Calu3 (cell line): Measurements from ENCODE around the gene EARS2. TPM values are rescaled to one million over a fixed set of nuclear protein-coding genes. Genes with fewer than 3 reads are reported as not detected.

Experiments used
- BruUV-seq: library from RNA; stranded (reverse); fragments of 400-500 nt; replicated peaks from 2 replicates; lab custom pipeline; 2021; lab: Mats Ljungman, UMichigan
- CTCF ChIA-PET: fragments of 300-600 bp; sonication (Branson Sonifier 250); formaldehyde crosslinking; loops from one replicate; lab custom pipeline; 2022; ENCODE audit warnings: antibody characterized with exemption; lab: Charles Lee
- DNase-seq: peaks from one replicate; pipeline ENCODE4 v3.0.0; 2022
- H3K27ac Mint-ChIP-seq: one replicate; pipeline ENCODE4 v1.8.0; 2022; ENCODE audit warnings: mixed read lengths; ENCODE audit not compliant: unreplicated experiment
- H3K27me3 Mint-ChIP-seq: one replicate; pipeline ENCODE4 v1.8.0; 2022; ENCODE audit warnings: mixed read lengths; ENCODE audit not compliant: unreplicated experiment
- H3K36me3 Mint-ChIP-seq: one replicate; pipeline ENCODE4 v1.8.0; 2022; ENCODE audit warnings: mild to moderate bottlenecking, moderate library complexity, mixed read lengths; ENCODE audit not compliant: insufficient read depth, unreplicated experiment
- H3K4me1 Mint-ChIP-seq: one replicate; pipeline ENCODE4 v1.8.0; 2022; ENCODE audit warnings: mild to moderate bottlenecking, low read depth, mixed read lengths; ENCODE audit not compliant: unreplicated experiment
- H3K4me3 Mint-ChIP-seq: one replicate; pipeline ENCODE4 v1.8.0; 2022; ENCODE audit warnings: mild to moderate bottlenecking, low read depth, moderate library complexity, mixed read lengths; ENCODE audit not compliant: unreplicated experiment
- H3K9me3 Mint-ChIP-seq: one replicate; pipeline ENCODE4 v1.8.0; 2022; ENCODE audit warnings: low read depth, mixed read lengths; ENCODE audit not compliant: unreplicated experiment
- intact Hi-C: fragments of 100-400 bp; cut with micrococcal nuclease; formaldehyde crosslinking; loops from one replicate; pipeline ENCODE4 v1.10.0; 2022; ENCODE audit not compliant: unreplicated experiment
- total RNA-seq: library from RNA; stranded (reverse); gene quantifications from 2 replicates; pipeline ENCODE4 v1.2.3, GENCODE V29; 2022
- TF ChIP-seq, protein P1 (sequence below): fragments of 200-600 bp; IDR thresholded peaks from one replicate; pipeline ENCODE4 v1.8.0; 2022; ENCODE audit warnings: antibody characterized with exemption; ENCODE audit not compliant: unreplicated experiment

The EARS2 gene
- total RNA-seq, 1 experiment from 2014 or later: 45.9 TPM

GRCh38 chr16:23530062-23530461 lies 27.1 kb downstream of the EARS2 start:
- H3K9me3 Mint-ChIP-seq: no peaks in the 10 kb centered on the region
- no peak for DNase-seq
- H3K4me1 Mint-ChIP-seq: no peaks in the 10 kb centered on the region
- TF ChIP-seq, protein P1, sequence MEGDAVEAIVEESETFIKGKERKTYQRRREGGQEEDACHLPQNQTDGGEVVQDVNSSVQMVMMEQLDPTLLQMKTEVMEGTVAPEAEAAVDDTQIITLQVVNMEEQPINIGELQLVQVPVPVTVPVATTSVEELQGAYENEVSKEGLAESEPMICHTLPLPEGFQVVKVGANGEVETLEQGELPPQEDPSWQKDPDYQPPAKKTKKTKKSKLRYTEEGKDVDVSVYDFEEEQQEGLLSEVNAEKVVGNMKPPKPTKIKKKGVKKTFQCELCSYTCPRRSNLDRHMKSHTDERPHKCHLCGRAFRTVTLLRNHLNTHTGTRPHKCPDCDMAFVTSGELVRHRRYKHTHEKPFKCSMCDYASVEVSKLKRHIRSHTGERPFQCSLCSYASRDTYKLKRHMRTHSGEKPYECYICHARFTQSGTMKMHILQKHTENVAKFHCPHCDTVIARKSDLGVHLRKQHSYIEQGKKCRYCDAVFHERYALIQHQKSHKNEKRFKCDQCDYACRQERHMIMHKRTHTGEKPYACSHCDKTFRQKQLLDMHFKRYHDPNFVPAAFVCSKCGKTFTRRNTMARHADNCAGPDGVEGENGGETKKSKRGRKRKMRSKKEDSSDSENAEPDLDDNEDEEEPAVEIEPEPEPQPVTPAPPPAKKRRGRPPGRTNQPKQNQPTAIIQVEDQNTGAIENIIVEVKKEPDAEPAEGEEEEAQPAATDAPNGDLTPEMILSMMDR: no peak
- peaks cover 42% of the 10 kb centered on the region for H3K36me3 Mint-ChIP-seq
- CTCF ChIA-PET: interaction anchor here (1.2 kb wide), 1 partner anchor 9 kb away, joined by 3 read pairs; no protein-coding TSS in a partner anchor
- no peak overlapping the region for H3K4me3 Mint-ChIP-seq
- no TSS peak for BruUV-seq
- no peak overlapping the region for H3K27ac Mint-ChIP-seq
- H3K27me3 Mint-ChIP-seq: no peaks in the 10 kb centered on the region
- intact Hi-C loops: no loop called here

DNA sequence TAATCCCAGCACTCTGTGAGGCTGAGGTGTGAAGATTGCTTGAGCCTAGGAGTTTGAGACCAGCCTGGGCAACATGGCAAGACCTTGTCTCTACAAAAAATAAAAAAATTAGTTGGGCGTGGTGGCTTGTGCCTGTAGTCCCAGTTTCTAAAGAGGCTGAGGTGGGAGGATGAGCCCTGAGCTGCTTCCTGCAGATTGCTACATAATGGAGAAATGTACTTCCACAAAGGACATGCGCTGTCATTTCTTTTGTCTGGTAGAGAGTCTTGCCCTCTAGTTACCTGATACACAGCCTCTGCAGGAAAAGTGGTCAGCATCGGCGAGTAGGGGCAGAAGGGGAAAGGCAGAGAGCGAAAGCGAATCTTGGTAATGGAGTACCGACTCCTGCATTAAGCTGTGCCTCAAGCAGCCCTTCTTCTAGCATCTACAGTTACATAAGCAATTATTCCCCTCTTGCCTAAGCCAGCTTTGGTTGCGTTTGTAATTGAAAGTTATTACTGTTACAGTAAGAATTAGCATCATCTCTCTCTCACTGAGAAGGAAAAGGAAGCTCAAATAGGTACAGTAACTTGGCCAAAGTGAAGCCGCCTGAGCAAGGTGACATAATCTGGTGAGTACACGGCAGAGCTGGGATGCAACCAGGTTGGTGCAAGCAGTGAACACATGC lies 28.4 kb downstream of the EARS2 start:
- Mint-ChIP-seq H3K4me3 (no peak overlapping the region), H3K27me3 (no peaks in the 10 kb centered on the region), H3K27ac (no peak overlapping the region), H3K4me1 (no peaks in the 10 kb centered on the region), H3K36me3 (peaks cover 52% of the 10 kb centered on the region), H3K9me3 (no peaks in the 10 kb centered on the region)
- CTCF ChIA-PET: interaction anchor here (1.2 kb wide), 1 partner anchor 10 kb away, joined by 3 read pairs; no protein-coding TSS in a partner anchor
- intact Hi-C loops: no loop called here
- DNase-seq: no peak
- TF ChIP-seq, protein P1: no peak
- BruUV-seq: no TSS peak

DNA sequence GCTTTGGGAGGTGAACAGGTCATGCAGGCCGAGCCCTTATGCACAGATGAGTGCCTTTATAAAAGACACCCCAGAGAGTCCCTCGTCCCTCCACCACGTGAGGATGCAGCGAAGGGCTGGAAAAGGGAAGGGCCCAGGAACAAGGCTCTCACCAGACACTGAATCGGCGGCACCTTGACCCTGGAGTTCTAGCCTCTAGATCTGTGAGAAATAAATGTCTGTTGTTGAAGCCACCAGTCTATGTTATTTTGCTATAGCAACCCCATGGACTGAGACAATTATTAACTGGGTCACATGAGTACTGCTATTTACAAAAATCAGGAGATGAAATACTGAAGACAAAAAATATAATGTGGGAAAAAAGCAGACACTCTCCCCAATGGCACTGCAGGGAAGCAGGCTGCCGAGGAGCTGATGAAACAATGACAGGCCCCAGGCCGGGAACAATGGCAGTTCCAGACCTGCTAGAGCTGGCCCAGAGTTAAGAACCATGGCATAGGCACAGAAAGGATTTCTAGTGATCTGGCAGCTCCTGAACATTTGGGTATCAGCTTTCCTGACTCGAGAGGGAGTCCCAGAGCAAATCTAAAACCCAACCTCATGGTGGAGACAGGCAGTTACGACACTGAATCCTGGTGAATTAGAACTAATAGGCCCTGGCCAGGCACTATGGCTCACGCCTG lies 29.0 kb downstream of the EARS2 start:
- intact Hi-C loops: no loop called here
- H3K27me3 Mint-ChIP-seq: no peaks in the 10 kb centered on the region
- peaks cover 51% of the 10 kb centered on the region for H3K36me3 Mint-ChIP-seq
- BruUV-seq: no TSS peak
- no peak overlapping the region for H3K4me3 Mint-ChIP-seq
- TF ChIP-seq, protein P1: no peak
- no peak overlapping the region for H3K27ac Mint-ChIP-seq
- no peaks in the 10 kb centered on the region for H3K9me3 Mint-ChIP-seq
- no peaks in the 10 kb centered on the region for H3K4me1 Mint-ChIP-seq
- DNase-seq: no peak
- CTCF ChIA-PET: no interaction called here

GRCh38 chr16:23524886-23525285 lies 32.3 kb downstream of the EARS2 start:
- Mint-ChIP-seq H3K27me3 (no peaks in the 10 kb centered on the region), H3K27ac (no peak overlapping the region), H3K9me3 (no peaks in the 10 kb centered on the region), H3K4me1 (no peaks in the 10 kb centered on the region), H3K4me3 (no peak overlapping the region), H3K36me3 (peaks cover 59% of the 10 kb centered on the region)
- BruUV-seq: no TSS peak
- no peak for DNase-seq
- TF ChIP-seq, protein P1: no peak
- intact Hi-C loops: no loop called here
- CTCF ChIA-PET: interaction anchor here (0.7 kb wide), 1 partner anchor 731 kb away, joined by 6 read pairs; no protein-coding TSS in a partner anchor
